ENCODE measurements around the gene CEMIP. TPM values are rescaled to one million over a fixed set of nuclear protein-coding genes. Genes with fewer than 3 reads are reported as not detected.

The CEMIP gene
- total RNA-seq, 4 donors from 2014 or later = 0.11 to 2.0 (median 0.98) TPM

GRCh38 chr15:80893777-80894176 is 114.6 kb downstream of the CEMIP start:
- no peak overlapping the region for H3K4me3 ChIP-seq (replicated peaks in 1 of 3)
- H3K27ac ChIP-seq = no peak overlapping the region
- H3K27me3 ChIP-seq = no peaks in the 10 kb centered on the region
- intact Hi-C loops (cut with DNase I) = no loop called here
- WGBS, 2 donors = 57 to 76% methylated on average over 1 of the region's 1 CpG
- TF ChIP-seq, protein P1, sequence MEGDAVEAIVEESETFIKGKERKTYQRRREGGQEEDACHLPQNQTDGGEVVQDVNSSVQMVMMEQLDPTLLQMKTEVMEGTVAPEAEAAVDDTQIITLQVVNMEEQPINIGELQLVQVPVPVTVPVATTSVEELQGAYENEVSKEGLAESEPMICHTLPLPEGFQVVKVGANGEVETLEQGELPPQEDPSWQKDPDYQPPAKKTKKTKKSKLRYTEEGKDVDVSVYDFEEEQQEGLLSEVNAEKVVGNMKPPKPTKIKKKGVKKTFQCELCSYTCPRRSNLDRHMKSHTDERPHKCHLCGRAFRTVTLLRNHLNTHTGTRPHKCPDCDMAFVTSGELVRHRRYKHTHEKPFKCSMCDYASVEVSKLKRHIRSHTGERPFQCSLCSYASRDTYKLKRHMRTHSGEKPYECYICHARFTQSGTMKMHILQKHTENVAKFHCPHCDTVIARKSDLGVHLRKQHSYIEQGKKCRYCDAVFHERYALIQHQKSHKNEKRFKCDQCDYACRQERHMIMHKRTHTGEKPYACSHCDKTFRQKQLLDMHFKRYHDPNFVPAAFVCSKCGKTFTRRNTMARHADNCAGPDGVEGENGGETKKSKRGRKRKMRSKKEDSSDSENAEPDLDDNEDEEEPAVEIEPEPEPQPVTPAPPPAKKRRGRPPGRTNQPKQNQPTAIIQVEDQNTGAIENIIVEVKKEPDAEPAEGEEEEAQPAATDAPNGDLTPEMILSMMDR (IDR thresholded peaks at IDR 0.05) = no peak
- TF ChIP-seq POLR2A (IDR thresholded peaks at IDR 0.05) = no peak
- no peak for DNase-seq
- no peaks in the 10 kb centered on the region for H3K36me3 ChIP-seq
- H3K4me1 ChIP-seq = peaks cover 0 to 4% of the 10 kb centered on the region in 2 donors
- H3K9me3 ChIP-seq = no peaks in the 10 kb centered on the region

GRCh38 chr15:80895091-80895490 is 115.9 kb downstream of the CEMIP start:
- peaks cover 0 to 4% of the 10 kb centered on the region in 2 donors for H3K4me1 ChIP-seq
- no peak for DNase-seq
- TF ChIP-seq POLR2A (IDR thresholded peaks at IDR 0.05) = no peak
- TF ChIP-seq, protein P1 (IDR thresholded peaks at IDR 0.05) = no peak
- no peaks in the 10 kb centered on the region for H3K36me3 ChIP-seq
- H3K4me3 ChIP-seq (replicated peaks in 1 of 3) = no peak overlapping the region
- no peaks in the 10 kb centered on the region for H3K9me3 ChIP-seq
- WGBS, 2 donors = 72 to 75% methylated on average over 6 to 7 of the region's 7 CpGs
- no peaks in the 10 kb centered on the region for H3K27me3 ChIP-seq
- intact Hi-C loops (cut with DNase I) = no loop called here
- no peak overlapping the region for H3K27ac ChIP-seq

DNA sequence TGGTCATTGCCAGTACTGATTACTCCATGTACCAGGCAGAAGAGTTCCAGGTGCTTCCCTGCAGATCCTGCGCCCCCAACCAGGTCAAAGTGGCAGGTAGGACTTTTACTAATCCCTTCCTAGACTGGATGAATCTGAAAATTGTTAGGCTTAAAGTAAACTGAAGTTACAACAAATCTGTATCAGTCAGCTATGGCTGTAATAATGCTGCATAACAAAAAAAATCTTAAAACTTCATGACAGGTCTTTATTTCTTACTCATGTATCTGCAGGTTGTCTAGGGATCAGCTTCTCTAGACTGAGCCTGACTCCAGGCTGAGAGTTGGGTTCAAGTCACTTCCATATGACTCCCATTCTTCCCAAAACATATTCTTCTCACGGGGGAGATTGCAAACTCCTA is 116.8 kb downstream of the CEMIP start:
- Histone ChIP-seq H3K27me3 (no peaks in the 10 kb centered on the region), H3K4me3 (replicated peaks in 1 of 3) (no peak overlapping the region), H3K4me1 (peaks cover 0 to 4% of the 10 kb centered on the region in 2 donors), H3K27ac (no peak overlapping the region), H3K36me3 (no peaks in the 10 kb centered on the region), H3K9me3 (no peaks in the 10 kb centered on the region)
- intact Hi-C loops (cut with DNase I) = no loop called here
- DNase-seq = no peak
- TF ChIP-seq, protein P1 (IDR thresholded peaks at IDR 0.05) = no peak
- no peak for TF ChIP-seq POLR2A (IDR thresholded peaks at IDR 0.05)
- 98 to 100% methylated on average over 2 of the region's 2 CpGs for WGBS, 2 donors

GRCh38 chr15:80898040-80898439 is 118.9 kb downstream of the CEMIP start:
- DNase-seq = no peak
- TF ChIP-seq, protein P1 (IDR thresholded peaks at IDR 0.05) = no peak
- no peak for TF ChIP-seq POLR2A (IDR thresholded peaks at IDR 0.05)
- H3K27me3 ChIP-seq = no peaks in the 10 kb centered on the region
- H3K4me1 ChIP-seq = peaks cover 0 to 4% of the 10 kb centered on the region in 2 donors
- no peak overlapping the region for H3K27ac ChIP-seq
- H3K9me3 ChIP-seq = no peaks in the 10 kb centered on the region
- intact Hi-C loops (cut with DNase I) = no loop called here
- no peak overlapping the region for H3K4me3 ChIP-seq (replicated peaks in 1 of 3)
- no peaks in the 10 kb centered on the region for H3K36me3 ChIP-seq
- WGBS, 2 donors = 77 to 85% methylated on average over 2 of the region's 2 CpGs

GRCh38 chr15:80902298-80902801 is 123.2 kb downstream of the CEMIP start:
- H3K27me3 ChIP-seq = no peaks in the 10 kb centered on the region
- H3K27ac ChIP-seq = no peak overlapping the region
- no peaks in the 10 kb centered on the region for H3K4me1 ChIP-seq
- TF ChIP-seq, protein P1 (IDR thresholded peaks at IDR 0.05) = no peak
- 94 to 97% methylated on average over 9 to 10 of the region's 10 CpGs for WGBS, 2 donors
- no peaks in the 10 kb centered on the region for H3K9me3 ChIP-seq
- H3K4me3 ChIP-seq (replicated peaks in 1 of 3) = no peak overlapping the region
- intact Hi-C loops (cut with DNase I) = no loop called here
- no peaks in the 10 kb centered on the region for H3K36me3 ChIP-seq
- DNase-seq = no peak
